Measurements from ENCODE around the gene SRSF10.

DNA sequence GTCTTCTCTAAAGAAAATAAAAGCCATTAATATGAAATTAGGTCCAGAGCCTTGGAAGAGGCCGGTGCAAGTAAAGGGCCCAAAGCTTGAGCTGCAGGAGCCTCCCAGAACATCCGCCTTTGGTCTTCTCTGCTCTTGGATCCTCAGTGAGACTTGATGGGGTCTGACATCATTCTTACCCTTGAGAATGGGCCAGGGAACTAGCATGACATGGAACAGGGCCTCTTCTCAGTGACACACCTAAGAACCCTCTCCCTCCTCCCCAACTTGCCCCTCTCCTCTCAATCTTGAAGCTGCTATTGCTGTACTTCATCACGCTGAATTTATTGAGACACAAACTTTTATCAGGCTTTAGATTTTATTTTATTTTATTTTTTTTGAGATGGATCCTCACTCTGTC lies 40.3 kb upstream of the SRSF10 start:
- TF ChIP-seq, protein P1, sequence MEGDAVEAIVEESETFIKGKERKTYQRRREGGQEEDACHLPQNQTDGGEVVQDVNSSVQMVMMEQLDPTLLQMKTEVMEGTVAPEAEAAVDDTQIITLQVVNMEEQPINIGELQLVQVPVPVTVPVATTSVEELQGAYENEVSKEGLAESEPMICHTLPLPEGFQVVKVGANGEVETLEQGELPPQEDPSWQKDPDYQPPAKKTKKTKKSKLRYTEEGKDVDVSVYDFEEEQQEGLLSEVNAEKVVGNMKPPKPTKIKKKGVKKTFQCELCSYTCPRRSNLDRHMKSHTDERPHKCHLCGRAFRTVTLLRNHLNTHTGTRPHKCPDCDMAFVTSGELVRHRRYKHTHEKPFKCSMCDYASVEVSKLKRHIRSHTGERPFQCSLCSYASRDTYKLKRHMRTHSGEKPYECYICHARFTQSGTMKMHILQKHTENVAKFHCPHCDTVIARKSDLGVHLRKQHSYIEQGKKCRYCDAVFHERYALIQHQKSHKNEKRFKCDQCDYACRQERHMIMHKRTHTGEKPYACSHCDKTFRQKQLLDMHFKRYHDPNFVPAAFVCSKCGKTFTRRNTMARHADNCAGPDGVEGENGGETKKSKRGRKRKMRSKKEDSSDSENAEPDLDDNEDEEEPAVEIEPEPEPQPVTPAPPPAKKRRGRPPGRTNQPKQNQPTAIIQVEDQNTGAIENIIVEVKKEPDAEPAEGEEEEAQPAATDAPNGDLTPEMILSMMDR (IDR thresholded peaks at IDR 0.05; ENCODE audit: low read depth, low read length) = no peak
- TF ChIP-seq EZH2phosphoT487 (IDR thresholded peaks at IDR 0.05; ENCODE audit: low read depth) = no peak
